ENCODE measurements around the gene ULBP1. TPM values are rescaled to one million over a fixed set of nuclear protein-coding genes. Genes with fewer than 3 reads are reported as not detected.
"Not testable (repeated sequence)": the region's sequence is repeated elsewhere in the genome, so short reads cannot be mapped to it uniquely, and the experiment has no call there.

ULBP1 gene, protein sequence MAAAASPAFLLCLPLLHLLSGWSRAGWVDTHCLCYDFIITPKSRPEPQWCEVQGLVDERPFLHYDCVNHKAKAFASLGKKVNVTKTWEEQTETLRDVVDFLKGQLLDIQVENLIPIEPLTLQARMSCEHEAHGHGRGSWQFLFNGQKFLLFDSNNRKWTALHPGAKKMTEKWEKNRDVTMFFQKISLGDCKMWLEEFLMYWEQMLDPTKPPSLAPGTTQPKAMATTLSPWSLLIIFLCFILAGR
- under 1 TPM in 2 of 4 donors, not detected in 2; 0.33 to 0.46 TPM for total RNA-seq

- Histone ChIP-seq H3K36me3 (no peaks in the 10 kb centered on the region), H3K9me3 (no peaks in the 10 kb centered on the region), H3K27ac (no peak within 1 kb of the TSS), H3K4me3 (replicated peaks in 1 of 3) (peak within 1 kb of the TSS; percentile 23 to 51 (median 42)), H3K27me3 (peaks cover 13% of the 10 kb centered on the region), H3K4me1 (peaks cover 20 to 24% of the 10 kb centered on the region in 2 donors)
- intact Hi-C loops (cut with DNase I): no loop called here
- peak; percentile 77 to 79 for DNase-seq
- TF ChIP-seq POLR2A (IDR thresholded peaks at IDR 0.05): peak in 1 of 2 donors; percentile 53
- TF ChIP-seq, protein P1, sequence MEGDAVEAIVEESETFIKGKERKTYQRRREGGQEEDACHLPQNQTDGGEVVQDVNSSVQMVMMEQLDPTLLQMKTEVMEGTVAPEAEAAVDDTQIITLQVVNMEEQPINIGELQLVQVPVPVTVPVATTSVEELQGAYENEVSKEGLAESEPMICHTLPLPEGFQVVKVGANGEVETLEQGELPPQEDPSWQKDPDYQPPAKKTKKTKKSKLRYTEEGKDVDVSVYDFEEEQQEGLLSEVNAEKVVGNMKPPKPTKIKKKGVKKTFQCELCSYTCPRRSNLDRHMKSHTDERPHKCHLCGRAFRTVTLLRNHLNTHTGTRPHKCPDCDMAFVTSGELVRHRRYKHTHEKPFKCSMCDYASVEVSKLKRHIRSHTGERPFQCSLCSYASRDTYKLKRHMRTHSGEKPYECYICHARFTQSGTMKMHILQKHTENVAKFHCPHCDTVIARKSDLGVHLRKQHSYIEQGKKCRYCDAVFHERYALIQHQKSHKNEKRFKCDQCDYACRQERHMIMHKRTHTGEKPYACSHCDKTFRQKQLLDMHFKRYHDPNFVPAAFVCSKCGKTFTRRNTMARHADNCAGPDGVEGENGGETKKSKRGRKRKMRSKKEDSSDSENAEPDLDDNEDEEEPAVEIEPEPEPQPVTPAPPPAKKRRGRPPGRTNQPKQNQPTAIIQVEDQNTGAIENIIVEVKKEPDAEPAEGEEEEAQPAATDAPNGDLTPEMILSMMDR (IDR thresholded peaks at IDR 0.05): no peak
- WGBS, 2 donors: 2 to 4% methylated on average over 19 to 39 of the region's 69 CpGs
These were observed at the start of gene ULBP1 for GRCh38 chr6:149963462-149964307. ULBP1 (plus strand) TSS chr6:149963943; CDS start chr6:149964050, 107 bp downstream.

DNA sequence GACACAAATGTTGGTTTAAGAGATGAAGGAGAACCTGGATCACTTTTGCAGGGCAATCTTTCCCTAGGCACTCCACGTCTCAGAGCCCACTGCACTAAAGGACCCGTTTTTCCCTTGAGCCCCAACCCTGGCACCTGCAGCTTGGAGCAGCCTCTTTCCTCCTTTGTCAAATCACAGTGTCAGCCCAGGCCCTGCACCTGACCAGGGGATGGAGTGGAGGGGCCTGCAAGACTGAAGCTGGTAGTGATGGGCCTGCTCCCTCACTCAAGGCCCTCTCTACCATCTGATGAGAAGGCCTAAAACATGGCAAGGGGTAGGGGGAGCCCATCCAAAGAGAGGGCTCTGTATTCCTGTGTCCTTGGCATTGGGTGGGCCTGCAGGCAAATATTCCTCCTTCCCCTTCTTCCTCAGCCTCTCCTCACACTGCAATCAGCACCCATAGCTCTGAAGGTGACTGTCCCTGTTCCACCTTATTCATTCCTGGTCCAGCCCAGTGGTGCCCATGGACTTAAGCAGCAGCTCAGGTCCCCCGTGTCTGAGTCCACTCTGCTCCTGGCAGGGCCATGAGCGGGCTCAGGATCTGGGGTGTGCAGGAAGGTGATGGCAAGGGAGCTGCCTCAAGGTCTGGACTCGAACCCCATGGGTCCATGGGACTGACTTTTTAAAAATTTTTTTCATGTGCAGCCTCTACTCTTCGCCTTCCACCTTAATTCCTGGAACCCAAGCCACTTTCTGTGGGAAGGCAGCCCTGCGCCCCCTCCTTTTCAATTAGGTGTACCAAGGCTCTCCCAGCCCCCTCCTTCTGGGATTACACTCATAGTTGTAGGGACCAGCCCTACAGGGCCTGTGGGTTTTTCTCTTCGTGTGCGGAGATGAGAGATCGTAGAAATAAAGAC lies 47.5 kb upstream of the ULBP1 start:
- Histone ChIP-seq H3K4me1 (no peaks in the 10 kb centered on the region), H3K27me3 (no peaks in the 10 kb centered on the region), H3K4me3 (replicated peaks in 1 of 3) (no peak overlapping the region), H3K9me3 (no peaks in the 10 kb centered on the region), H3K36me3 (no peaks in the 10 kb centered on the region), H3K27ac (no peak overlapping the region)
- intact Hi-C loops (cut with DNase I): no loop called here
- WGBS, 2 donors: 91 to 96% methylated on average over 10 of the region's 10 CpGs
- DNase-seq: no peak
- TF ChIP-seq, protein P1 (IDR thresholded peaks at IDR 0.05): no peak
- no peak for TF ChIP-seq POLR2A (IDR thresholded peaks at IDR 0.05)

GRCh38 chr6:149917679-149918078 lies 46.1 kb upstream of the ULBP1 start:
- Histone ChIP-seq H3K4me3 (replicated peaks in 1 of 3) (no peak overlapping the region), H3K9me3 (no peaks in the 10 kb centered on the region), H3K4me1 (peaks cover 0 to 5% of the 10 kb centered on the region in 2 donors), H3K27ac (no peak overlapping the region), H3K36me3 (no peaks in the 10 kb centered on the region), H3K27me3 (no peaks in the 10 kb centered on the region)
- no peak for DNase-seq
- TF ChIP-seq, protein P1 (IDR thresholded peaks at IDR 0.05): no peak
- no peak for TF ChIP-seq POLR2A (IDR thresholded peaks at IDR 0.05)
- 99 to 100% methylated on average over 2 of the region's 2 CpGs for WGBS, 2 donors
- intact Hi-C loops (cut with DNase I): no loop called here

DNA sequence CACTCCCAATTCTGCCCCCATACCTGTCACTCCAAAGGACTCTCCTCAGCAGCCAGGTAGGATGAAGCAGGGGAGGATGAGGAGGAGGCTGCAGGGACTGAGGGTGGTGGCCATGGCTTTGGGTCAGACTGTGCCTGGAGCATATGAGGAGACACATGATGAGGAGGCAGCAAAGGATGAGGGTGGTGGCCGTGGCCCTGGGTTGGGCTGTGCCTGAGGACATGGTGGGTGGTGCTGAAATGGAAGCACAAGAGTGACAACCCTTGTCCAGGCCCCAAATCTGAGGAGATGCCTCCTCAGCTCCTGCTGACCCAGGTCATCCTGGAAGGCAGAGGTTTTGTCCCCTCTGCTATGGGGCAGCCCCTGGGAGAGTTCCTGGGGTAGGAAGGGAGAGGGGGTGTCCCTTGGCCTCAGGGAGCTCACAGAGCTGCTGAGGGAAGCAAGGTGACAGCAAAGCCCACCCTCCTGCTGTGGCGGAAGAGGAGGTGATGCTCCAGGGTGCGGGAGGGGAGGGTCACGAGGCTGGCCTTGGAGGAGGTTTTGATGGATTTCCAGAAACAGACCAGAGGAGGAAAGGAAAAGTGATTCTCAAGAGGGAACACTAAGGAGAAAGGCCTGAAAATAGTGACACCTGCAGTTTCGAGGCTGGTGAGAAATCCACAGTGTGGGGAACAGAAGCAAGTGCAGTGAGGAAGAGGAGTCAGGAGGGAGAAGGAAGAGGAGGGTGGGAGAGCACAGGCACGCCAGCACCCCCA lies 45.4 kb upstream of the ULBP1 start:
- Histone ChIP-seq H3K27me3 (no peaks in the 10 kb centered on the region), H3K4me3 (replicated peaks in 1 of 3) (no peak overlapping the region), H3K4me1 (peaks cover 1 to 8% of the 10 kb centered on the region in 2 donors), H3K36me3 (no peaks in the 10 kb centered on the region), H3K27ac (no peak overlapping the region), H3K9me3 (no peaks in the 10 kb centered on the region)
- intact Hi-C loops (cut with DNase I): no loop called here
- 91% methylated on average over 6 of the region's 6 CpGs for WGBS, 2 donors
- TF ChIP-seq POLR2A (IDR thresholded peaks at IDR 0.05): no peak
- TF ChIP-seq, protein P1 (IDR thresholded peaks at IDR 0.05): no peak
- DNase-seq: no peak

GRCh38 chr6:149919126-149919833 lies 44.5 kb upstream of the ULBP1 start:
- WGBS, 2 donors: 87% methylated on average over 11 of the region's 11 CpGs
- H3K27ac ChIP-seq; H3K36me3 ChIP-seq; intact Hi-C loops (cut with DNase I); H3K4me3 ChIP-seq (replicated peaks in 1 of 3); DNase-seq; H3K9me3 ChIP-seq; H3K27me3 ChIP-seq: not testable (repeated sequence)
- peaks cover 4 to 13% of the 10 kb centered on the region in 2 donors for H3K4me1 ChIP-seq

Data from thyroid gland (tissue), 4 donors.